ENCODE data around the gene EMC6.
A peak's percentile ranks its signal among the peaks of the same experiment; 100 is the strongest.
"Not testable (repeated sequence)": the region's sequence is repeated elsewhere in the genome, so short reads cannot be mapped to it uniquely, and the experiment has no call there.

EMC6 gene

DNA sequence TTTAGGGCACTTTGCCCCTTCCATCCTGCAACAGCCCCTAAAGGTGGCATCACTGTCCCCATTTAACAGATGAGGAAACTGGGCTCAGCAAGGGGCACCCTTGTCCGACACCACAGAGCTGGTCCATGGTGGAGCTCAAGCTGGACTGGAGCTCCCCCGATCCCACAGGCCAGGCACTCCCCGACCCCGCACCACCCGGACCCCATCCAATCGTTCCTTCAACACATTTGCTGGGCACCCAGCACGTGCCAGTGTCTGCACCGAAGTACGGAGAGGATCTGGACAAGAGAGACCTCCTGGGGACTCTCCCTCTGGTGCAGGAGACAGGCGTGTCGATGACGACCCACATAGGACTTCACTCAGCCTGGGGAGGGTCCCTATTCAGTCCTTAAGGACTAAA is 13.4 kb downstream of the EMC6 start:
- no peak for DNase-seq

DNA sequence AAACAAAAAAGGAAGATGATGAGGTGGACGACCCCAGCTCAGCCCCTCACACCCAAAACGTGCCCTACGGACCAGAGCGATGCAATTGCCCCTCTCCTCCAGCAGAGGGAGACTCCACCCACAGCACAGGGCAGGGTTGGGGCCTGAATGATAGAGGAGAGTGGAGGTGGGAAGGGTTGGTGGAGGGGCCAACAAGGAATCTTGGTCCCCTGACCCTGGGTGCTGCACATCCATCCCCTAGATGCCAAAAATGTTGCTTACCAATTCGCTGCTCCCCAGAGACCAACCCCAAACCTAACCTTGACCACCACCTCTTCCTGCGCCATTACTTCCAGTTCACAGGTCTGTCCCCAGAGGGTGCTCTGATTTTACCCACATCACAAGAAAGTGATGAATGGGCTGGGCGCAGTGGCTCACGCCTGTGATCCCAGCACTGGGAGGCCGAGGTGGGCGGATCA is 14.5 kb downstream of the EMC6 start:
- DNase-seq: peak; percentile 41

DNA sequence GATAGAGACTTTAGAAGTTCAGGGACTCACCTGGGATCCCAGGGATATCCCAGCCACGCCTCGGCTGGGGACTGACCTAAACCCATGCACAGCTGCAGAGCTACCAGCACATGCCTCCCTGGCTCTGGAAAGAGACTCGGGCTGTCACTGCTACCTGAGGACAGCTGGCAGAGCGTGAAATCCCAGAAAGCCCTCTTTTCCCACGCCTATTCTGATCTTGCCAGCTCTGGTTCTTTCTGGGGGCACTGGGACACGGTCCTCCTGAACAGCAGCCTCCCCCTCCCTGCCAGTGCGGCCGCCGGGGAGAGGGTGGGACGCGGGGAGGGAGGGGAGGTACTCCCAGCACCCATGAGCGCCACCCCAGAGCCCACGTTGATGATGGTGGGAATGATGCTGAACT is 16.6 kb downstream of the EMC6 start:
- DNase-seq: no peak

DNA sequence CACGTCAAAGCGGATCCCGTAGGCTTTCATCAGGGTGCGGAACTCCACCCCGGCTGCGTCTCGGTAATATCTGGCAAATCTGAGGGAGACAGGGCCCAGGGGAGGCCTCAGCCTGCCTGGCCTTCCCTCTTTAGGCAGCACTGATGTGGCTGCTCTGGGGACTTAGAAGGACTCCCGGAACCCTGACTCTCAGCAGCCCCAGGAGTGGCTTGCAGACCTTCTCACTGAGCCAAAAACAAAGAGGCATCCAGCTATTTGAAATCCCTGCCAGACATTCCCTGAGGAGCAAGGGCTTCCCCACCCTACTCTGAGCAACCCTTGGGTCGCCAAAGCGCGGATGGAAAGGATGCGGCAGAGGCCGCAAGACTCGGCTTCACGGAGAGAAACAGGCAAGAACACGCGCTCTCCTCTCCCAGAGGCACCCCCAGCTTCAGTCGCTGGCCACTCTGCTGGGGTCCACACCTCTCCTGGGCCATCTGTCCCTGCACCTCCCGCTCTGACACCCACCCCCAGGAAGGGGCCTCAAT is 19.5 kb downstream of the EMC6 start:
- DNase-seq: no peak

DNA sequence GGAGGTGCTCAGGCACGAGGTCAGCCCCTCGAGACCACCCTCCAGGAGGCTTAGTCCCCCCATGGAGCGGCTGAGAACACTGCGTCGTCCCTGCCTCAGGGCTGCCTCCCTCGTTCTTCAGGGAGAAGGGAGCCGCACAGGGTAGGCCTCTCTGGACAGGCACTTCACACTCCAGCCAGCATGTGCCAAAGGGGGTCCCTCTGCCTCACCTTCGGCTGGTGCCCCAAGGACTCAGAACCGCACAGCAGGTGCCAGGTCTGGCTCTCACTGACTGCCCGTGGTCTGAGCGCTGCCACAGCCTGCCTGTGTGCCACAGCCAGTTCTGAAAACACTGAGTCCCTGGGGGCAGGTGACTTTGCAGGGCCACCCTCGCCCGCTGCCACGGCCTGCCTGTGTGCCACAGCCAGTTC is 20.2 kb downstream of the EMC6 start:
- DNase-seq: no peak

DNA sequence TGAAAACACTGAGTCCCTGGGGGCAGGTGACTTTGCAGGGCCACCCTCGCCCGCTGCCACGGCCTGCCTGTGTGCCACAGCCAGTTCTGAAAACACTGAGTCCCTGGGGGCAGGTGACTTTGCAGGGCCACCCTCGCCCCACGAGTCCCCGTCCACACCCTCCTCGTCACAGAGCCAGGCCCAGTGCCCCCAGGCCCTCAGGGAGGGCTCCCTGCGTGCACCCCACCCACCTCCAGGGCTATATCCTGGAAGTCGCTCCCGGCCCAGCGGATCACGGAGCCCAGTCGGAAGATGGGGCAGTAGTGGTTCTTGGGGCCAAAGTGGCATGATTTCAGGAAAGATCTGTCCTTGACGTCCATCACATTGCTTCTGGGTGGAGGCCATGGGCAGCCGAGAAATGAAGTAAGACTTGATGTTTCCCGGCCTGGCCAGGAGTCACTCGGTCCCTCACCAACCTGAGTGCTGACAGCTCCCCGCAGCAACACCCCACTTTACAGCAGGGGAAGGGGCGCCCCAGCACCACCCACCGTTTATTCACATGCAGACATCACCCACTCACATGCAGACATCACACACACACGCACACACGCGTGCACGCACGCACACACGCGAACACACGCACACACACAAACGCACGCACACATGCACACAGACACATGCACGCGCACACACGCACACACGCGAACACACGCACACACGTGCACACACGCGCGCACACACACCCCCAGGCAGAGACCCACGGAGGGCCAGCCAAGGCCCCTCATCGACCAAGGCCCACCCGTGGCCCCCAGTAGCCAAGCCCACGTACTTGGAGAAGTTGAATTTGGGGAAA is 20.9 kb downstream of the EMC6 start:
- no peak for DNase-seq

DNA sequence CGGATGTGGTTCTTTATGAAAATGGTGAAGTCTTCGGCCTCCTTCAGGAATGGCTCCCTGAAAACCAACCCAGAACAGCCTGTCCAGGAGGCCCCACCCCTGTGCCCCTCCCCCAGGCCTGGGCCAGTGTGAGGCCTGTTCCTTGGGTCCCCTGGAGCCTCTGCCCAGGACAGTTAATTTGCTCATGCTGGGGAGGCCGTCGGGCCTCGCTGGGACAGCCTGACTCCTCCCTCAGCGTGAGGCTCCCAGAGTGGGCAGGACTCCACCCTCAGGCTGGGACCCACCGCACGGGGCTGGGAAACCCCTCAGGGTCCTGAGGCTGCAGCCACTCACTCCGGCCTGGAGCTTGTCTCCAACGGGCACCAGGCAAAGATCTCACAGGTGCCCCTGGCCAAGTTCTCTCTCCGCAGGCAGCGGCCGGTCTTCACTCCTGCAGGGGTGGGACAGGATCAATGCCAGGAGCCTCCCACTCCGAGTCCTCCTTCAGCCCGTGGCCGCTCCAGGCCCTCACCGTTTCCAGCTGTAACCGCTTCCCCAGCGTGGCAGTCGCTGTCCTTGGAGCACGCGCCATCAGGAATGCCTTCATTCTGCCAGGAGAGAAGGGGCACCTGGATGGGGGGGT is 21.6 kb downstream of the EMC6 start:
- DNase-seq: no peak

DNA sequence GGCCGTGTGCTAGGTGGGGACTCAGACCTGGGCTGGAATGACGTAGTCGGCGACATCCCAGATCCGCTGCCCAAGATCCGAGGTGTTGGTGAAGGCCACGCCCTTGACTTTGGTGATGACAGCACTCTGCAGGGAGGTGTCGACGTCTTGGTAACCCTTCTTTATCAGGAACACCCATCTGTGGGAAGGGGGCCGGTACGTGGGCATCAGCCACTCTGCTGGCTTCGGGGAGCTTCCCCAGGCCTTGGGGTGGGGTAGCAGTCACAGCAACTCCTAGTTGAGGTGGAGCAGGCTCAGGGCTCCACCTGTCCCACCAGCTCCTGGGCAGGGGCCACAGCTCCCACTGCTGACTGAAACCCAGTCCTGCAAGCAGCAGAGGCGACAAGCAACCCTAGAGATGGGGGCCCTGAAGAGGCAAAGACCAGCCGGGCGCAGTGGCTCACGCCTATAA is 23.0 kb downstream of the EMC6 start:
- no peak for DNase-seq

DNA sequence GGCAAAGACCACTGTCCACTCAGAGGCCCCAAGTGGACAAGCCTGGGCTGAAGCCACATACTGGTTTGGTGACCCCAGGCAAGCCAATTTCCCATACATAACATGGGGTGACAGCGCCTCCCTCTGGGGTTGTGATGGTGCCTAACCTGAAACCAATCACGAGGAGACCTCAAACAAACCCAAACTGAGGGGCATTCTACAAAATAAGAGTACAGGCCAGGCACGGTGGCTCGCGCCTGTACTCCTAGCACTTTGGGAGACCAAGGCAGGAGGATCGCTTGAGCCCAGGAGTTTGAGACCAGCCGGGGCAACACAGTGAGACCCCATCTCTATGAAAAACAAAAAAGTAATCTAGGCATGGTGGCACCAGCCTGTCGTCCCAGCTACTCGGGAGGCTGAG is 23.7 kb downstream of the EMC6 start:
- no peak for DNase-seq

DNA sequence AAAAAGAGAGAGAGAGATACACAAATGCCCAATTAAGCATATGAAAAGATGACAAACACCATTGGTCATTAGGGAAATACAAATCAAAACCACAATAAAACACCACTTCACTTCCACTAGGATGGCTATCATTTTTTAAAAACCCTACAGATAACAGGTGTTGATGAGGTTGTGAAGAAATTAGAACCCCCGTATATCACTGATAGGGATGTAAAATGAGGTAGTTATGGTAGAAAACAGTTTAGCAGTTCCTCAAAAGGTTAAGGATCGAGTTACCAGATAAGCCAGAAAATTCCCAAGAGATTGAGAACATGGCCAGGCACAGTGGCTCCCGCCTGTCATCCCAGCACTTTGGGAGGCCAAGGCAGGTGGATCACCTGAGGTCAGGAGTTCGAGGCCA is 24.5 kb downstream of the EMC6 start:
- DNase-seq: no peak

DNA sequence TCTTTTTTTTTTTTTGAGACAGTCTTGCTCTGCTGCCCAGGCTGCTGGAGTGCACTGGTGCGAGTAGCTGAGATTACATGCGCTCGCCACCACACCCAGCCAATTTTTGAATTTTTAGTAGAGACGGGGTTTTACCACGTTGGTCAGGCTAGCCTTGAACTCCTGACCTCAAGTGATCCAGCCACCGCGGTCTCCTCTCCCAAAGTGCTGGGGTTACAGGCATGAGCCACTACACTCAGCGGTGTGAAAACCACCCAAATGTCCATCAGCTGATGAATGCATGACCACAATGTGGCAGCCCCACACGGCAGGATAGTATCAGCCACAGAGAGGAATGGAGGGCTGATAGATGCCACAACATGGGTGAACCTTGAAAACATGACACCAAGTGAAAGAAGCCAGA is 25.2 kb downstream of the EMC6 start:
- no peak for DNase-seq

DNA sequence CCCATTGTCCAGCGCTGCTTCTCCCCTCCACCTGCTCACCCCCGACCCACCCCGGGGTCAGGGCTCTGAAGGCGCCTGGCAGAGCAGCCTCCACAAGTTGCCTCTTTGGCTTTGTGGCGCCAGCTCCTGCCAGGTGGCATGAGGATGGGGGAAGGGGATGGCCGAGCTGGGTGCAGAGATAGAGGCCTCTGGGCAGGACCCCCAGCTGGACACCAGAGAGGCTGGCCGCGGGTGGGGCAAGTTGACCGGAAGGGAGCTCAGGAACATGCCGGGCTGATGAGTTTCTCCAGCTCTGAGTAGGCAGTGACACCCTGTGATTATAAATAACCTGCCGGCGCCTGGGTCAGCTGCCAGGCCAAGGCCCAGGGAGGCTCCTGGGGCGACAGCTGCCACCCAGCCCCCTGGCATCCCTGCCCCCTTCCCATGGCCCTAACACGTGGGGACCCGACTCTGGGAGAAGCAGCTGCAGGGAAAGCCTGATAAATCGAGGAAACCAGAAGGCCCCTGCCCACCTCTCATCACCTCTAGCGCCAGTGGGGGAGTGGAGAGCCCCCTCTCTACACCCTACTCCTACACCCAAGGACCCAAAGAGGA is 26.6 kb downstream of the EMC6 start:
- DNase-seq: no peak

DNA sequence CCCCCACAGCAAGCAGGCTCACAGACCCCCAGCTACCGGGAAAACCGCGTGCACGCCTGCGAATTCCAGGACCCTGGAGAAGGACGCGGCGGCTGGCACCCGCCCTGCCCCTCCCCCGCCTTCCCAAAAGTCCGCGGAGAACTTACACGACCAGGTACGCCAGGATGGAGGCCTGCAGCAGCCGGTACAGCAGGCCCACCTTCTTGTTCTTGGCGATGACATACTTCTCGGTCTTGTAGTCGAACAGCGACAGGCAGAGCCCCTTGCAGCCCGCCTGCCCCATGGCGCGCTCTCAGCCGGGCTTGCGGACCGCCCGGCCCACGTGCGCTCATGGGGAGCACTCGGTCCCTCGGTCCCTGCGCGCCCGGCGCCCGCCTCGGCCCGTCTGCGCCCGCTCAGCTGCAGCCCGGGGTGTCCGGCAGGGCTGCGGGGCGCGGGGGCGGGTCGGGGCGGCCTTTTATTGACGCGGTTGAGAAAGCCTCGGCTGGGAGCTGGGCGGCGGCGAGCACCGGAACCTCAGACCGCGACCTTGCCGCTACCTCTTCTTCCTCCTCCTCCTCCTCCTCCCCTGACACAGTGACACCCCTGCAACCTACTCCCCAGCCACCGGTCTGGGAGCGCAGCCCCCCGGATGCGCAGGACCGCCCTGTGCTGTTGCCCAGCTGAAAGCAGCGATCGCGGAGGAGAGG is 27.3 kb downstream of the EMC6 start, which contains the start of gene P2RX5:
TSS of gene P2RX5 (minus strand) at position 433 of the 689 bp plus-strand sequence. CDS start at position 283, 150 bp downstream.
- peak; percentile 26 for DNase-seq

DNA sequence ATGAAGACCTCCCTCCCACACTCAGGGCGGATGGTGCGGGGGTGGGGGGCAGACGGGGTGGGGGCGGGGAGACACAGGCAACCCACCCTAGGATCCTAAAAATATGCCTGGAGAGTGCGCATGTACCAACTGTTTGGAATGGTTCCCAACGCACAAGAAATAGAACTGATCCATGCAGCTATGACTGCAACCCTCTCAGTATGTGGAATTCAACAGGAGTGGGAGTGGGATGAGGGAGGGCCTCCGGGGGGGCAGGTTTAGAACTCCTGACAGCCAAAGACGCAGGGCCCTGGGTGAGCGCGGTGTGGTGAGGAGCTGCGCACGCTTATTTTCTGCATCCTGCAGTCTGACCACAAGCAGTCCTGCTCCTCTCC is 28.5 kb downstream of the EMC6 start:
- DNase-seq: no peak

DNA sequence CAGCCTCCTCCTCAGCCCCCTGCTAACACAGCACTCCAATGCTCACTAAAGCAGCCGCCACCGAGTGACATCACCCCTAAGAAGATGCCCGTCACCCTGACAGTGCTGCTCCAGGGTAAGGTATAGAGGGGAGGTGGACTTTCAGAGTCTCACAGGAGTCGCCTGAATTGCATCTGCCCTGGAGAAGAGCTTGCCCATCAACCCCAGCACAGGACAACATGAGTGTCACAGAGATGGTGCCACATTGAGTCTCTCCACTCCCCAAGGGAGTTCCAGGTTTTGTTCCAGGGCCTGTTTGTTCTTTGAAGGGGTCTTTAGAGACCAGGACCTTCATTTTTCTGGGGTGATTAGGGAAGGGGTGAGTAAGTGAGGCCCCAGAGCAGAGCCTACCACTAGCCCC is 29.5 kb downstream of the EMC6 start:
- no peak for DNase-seq

DNA sequence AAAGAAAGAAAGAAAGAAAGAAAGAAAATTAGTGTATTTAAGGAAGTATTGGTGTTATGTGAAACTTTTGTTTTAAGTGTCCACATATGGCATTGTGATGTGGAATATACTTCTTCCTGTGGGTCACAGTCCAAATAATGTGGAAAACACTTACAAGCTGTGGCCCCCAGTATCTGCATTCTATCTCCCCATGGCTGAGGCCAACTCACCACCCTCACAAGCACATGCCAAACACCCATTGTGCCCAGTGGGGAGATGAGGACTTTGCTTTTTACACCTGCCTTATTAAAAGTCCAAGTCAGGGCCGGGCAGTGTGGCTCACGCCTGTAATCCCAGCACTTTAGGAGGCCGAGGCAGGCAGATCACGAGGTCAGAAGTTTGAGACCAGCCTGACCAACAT is 31.3 kb downstream of the EMC6 start:
- no peak for DNase-seq

DNA sequence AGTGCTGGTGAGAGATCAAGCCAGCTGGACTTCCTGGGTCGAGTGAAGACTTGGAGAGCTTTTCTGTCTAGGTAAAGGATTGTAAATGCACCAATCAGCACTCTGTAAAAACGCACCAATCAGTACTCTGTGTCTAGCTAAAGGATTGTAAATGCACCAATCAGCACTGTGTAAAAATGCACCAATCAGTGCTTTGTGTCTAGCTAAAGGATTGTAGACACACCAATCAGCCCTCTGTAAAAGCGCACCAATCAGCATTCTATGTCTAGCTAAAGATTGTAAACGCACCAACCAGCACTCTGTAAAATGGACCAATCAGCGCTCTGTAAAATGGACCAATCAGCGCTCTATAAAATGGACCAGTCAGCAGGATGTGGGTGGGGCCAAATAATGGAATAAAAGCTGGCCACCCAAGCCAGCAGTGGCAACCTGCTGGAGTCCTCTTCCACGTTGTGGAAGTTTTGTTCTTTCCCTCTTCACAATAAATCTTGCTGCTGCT is 33.5 kb downstream of the EMC6 start:
- DNase-seq: not testable (repeated sequence)

DNA sequence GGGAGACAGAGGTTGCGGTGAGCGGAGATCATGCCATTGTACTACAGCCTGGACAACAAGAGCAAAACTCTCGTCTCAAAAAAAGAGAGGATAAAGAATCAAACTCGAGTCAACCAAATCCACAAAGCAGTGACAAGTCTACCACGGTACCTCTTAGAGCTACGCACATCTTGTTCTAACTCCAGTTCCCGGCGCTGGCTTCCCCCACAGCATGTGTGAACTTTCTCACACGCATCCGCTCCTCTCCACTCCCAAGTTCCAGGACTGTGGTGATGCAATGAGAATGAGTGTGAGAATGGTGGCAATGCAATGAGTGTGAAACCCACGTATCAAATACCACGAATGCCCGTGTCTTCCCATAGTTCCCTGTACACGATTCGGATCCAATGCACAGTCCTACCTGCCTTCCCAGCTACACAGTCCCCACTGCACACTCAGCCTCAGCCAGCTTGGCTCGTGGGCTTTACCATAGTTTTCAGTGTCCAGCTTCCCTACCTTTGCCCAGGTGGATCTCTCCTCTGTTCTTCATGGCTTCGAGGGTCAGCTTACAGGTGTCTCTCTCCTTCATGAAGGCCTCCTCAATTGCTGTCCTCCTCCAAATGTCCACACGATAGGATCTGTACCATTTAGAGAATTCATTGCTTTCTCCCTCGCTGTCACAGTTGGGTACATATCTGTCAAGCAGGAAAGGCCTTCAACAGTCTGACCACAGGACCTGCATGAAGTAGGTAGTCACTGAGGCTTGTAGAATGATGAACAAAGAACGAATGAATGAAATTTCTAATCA is 36.5 kb downstream of the EMC6 start:
- DNase-seq: no peak

DNA sequence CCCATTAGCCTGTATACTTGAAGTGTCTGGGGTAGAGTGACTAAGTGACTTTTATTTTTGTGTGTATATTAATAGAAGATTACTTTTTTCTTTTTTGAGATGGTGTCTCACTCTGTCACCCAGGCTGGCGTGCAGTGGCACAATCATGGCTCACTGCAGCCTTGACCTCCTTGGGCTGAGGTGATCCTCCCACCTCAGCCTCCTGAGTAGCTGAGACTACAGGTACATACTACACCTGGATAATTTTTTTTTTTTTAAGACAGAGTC is 37.0 kb downstream of the EMC6 start:
- not testable (repeated sequence) for DNase-seq

DNA sequence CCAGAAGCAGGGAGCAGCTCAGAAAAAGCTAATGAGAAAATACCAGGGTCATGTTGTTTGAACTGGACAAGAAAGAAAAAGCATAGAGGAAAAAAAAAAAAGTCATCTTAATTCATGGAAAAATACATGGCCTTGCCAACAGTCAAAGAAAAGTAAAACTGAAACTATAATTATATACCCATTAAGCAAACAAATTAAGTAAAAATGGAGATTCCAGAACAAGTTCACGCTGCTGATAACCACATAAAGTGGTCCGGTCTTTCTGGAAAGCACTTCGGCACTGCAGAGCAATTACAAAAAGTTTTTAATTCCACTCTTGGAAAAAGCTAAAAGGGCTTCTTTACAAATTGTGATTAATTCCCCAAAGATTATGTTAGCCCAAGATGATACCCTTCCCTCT is 39.8 kb downstream of the EMC6 start:
- DNase-seq: no peak

DNA sequence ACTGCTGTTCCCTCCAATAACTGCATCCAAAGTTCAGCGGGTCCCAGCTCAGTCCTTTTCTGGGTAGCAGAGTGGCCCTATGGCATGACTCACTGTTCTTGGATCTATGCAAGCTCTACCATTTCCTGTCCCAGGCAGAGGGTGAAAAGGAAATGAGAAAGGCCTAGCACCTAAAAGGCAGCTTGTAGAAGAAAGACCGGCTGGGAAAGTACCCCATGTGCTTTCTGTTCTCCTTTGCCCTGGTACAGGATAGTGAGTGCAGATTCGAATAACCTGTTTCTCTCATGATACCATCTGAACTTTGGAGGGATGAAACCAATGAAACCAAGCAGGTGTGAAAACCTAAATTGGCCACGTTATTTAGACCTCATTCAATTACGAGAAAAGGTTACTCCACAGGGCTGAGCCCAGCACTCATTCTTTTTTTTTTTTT is 42.4 kb downstream of the EMC6 start:
- peak; percentile 54 for DNase-seq

DNA sequence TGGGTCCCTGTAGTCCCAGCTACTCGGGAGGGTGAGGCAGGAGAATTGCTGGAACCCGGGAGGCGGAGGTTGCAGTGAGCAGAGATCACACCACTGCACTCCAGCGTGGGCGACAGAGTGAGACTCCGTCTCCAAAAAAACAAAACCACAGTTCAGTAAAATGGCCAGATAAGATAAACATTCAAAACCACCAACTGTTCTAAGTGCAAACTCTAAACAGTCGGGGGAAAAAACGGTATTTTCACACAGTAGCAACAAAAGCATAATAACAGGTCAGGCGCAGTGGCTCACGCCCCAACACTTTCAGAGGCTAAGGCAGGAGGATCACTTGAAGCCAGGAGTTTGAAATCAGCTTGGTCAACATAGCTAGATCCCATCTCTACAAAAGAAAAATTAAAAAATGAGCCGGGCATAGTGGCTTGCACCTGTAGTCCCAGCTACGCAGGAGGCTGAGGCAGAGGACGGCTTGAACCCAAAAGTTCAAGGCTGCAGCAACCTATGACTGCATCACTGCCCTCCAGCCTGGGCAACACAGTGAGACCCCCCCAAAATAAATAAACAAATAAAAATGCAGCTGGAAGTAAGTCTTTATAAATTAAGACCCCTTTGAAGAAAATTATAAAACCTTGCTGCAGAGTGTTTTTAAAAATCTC is 44.3 kb downstream of the EMC6 start:
- DNase-seq: no peak
